HG03378 (cell line): ENCODE results near the gene SLX1B.
"Not testable (repeated sequence)": the region's sequence is repeated elsewhere in the genome, so short reads cannot be mapped to it uniquely, and the experiment has no call there.

Experiments
- ATAC-seq: cut with Tn5 transposase; IDR thresholded peaks from one replicate; pipeline ENCODE4 v1.9.1; 2021; ENCODE audit warnings: mild to moderate bottlenecking, moderate library complexity; ENCODE audit not compliant: unreplicated experiment

SLX1B gene

GRCh38 chr16:29454269-29454668 lies at the start of gene SLX1B, which contains the start of gene BOLA2:
TSS of gene SLX1B (plus strand) at chr16:29454533.
TSS of gene BOLA2 (minus strand) at chr16:29454351. CDS start at chr16:29454253, 98 bp downstream.
- peak; percentile 89 for ATAC-seq

GRCh38 chr16:29405249-29405648 lies 49.1 kb upstream of the SLX1B start:
- not testable (repeated sequence) for ATAC-seq

GRCh38 chr16:29423587-29423986 lies 30.7 kb upstream of the SLX1B start:
- not testable (repeated sequence) for ATAC-seq

- ATAC-seq, result not testable (repeated sequence)
Observed at GRCh38 chr16:29425390-29425789, 28.9 kb upstream of the SLX1B start.

DNA sequence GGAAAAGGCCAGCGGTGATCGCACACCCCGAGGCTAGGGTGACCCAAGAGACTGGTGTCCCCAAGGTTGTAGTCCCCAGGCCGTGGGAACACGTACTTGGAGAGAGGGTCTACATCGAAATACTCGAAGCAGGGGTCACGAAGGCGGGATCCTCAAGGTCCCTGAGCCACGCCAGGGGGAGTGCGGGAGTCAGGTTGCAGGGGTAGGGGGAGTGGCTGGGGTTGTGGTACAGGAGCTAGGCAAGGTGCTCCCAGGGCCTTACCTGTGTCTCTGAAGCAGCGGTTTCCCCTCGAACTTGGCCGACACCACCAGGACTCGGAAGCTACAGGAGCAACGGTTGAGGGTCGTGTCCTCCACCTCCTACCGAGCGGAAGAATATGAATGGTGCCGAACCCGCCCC lies 579 bp upstream of the SLX1B start:
- not testable (repeated sequence) for ATAC-seq

- peak; percentile 40 for ATAC-seq
Observed at GRCh38 chr16:29454828-29455227, 495 bp downstream of the SLX1B start.

DNA sequence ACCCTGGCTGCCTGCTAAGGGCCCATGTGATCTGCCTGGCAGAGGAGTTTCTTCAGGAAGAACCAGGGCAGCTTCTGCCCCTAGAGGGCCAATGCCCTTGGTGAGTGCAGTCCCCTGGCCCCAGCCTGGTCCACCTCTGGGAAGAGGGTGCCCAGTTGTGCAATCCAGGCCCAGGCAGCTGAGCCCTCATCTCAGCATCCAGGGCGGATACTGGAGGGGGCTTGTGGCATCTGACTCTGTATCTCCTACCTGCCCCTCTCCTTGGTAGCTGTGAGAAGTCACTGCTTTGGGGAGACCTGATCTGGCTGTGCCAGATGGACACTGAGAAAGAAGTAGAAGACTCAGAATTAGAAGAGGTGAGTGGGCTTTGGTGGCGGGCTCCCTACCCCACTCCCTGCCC lies 3.3 kb downstream of the SLX1B start:
- not testable (repeated sequence) for ATAC-seq

GRCh38 chr16:29459706-29460646 lies 5.6 kb downstream of the SLX1B start, which contains the start of gene SULT1A4:
TSS of gene SULT1A4 (plus strand) at chr16:29459913. CDS start at chr16:29461386, 1,473 bp downstream.
- not testable (repeated sequence) for ATAC-seq

GRCh38 chr16:29460647-29461030 lies 6.3 kb downstream of the SLX1B start:
- ATAC-seq, result not testable (repeated sequence)

- not testable (repeated sequence) for ATAC-seq
Observed at GRCh38 chr16:29465985-29466824, 11.9 kb downstream of the SLX1B start.

- ATAC-seq, result not testable (repeated sequence)
Observed at GRCh38 chr16:29466904-29467303, 12.6 kb downstream of the SLX1B start.

DNA sequence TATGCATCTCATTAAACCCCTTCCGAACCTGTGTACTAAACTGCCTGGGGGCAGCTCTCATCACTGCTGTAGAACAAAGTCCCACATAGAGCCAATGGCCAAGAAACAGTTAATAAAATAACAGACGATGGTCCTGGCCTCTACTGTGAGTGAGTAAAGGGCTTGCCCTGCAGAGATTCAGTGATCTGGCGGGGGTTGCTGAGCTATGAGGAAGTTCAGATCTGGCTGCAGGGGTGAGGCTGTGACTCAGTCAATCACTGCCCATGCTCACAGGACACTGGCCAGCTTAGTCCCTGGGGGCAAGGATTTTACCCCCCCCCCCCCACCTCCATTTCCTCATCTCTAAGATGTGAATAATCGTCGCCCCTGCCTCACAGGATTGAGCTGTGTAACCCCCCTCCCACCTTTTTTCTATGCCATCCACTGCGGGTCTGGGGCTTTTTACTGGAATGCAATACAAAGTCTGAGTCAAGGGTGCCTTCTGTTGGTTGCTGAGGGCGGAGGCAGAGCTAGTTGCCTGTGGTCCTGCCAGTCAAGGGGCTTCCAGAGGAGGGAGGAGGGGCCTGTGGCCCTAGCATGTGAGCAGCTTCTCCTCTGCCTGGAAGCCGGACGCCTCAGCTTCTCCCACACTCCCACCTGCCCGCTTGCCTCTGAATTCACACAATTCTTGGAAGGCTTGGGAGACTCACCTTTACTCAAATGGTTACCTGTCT lies 13.5 kb downstream of the SLX1B start:
- not testable (repeated sequence) for ATAC-seq

DNA sequence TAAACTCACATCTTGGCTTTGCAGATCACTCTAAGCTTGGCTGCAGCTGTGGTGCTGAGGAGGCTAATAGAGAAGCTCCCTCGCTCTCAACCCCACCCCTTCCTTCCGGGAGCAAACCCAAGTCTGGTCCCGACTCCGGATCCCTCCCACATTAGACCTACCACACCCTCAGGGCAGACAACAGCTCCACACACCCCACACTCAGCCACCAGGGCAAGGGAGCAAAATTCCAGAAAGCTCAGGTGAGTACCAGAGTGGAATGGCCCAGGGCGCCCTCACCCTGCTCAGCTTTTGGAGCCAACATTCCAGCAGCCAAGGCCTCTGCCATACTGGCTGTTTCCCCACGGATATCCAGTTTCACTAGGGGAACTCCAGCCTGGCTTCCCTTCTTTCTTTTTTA lies 15.3 kb downstream of the SLX1B start:
- ATAC-seq, result not testable (repeated sequence)

DNA sequence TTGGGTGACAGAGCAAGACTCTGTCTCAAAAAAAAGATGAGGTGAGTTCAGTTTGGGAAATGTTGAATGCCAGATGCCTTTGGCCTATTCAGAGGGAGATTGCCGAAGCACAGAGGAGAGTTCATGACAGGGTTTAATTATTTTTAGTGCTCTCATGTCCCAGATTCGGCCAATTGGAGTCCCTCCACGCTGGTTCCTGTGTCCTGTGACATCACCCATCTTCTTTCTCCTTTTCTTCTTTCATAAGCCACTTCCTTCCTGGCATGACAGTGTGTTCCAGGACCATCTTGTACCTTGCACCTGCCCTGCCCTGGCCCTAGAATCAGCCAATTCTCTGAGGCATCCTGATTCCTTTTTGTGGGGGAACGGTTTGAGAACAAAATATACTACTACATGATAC lies 17.7 kb downstream of the SLX1B start:
- not testable (repeated sequence) for ATAC-seq

- ATAC-seq, result not testable (repeated sequence)
Observed at GRCh38 chr16:29482276-29482675, 27.9 kb downstream of the SLX1B start.

GRCh38 chr16:29506308-29506707 lies 52.0 kb downstream of the SLX1B start, which contains the start of gene NPIPB12:
TSS of gene NPIPB12 (minus strand) at chr16:29506408.
- ATAC-seq, result not testable (repeated sequence)
